Measurements from ENCODE around the gene MAPK6.

- TF ChIP-seq, protein P1, sequence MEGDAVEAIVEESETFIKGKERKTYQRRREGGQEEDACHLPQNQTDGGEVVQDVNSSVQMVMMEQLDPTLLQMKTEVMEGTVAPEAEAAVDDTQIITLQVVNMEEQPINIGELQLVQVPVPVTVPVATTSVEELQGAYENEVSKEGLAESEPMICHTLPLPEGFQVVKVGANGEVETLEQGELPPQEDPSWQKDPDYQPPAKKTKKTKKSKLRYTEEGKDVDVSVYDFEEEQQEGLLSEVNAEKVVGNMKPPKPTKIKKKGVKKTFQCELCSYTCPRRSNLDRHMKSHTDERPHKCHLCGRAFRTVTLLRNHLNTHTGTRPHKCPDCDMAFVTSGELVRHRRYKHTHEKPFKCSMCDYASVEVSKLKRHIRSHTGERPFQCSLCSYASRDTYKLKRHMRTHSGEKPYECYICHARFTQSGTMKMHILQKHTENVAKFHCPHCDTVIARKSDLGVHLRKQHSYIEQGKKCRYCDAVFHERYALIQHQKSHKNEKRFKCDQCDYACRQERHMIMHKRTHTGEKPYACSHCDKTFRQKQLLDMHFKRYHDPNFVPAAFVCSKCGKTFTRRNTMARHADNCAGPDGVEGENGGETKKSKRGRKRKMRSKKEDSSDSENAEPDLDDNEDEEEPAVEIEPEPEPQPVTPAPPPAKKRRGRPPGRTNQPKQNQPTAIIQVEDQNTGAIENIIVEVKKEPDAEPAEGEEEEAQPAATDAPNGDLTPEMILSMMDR (IDR thresholded peaks at IDR 0.05): no peak
- TF ChIP-seq POLR2A (IDR thresholded peaks at IDR 0.05): no peak
Measured at GRCh38 chr15:51992953-51993352, 26.1 kb upstream of the MAPK6 start.

Data from breast epithelium (tissue), 3 donors.